Stimulated activated CD8-positive, alpha-beta memory T cell treated with anti-CD3 and anti-CD28 coated beads, Interleukin-12 subunit alpha, Interleukin-12 subunit beta, amount 100 ng/mL, for 24 hours (primary cell): Measurements from ENCODE around the gene ADAMTS15.

Experiments
- DNase-seq: peaks from one replicate; pipeline ENCODE4 v3.0.0-alpha.2; 2020; ENCODE audit errors: extremely low read depth

The ADAMTS15 gene

GRCh38 chr11:130457623-130458409 is 9.4 kb downstream of the ADAMTS15 start:
- no peak for DNase-seq

- DNase-seq = no peak
These were observed 9.9 kb downstream of the ADAMTS15 start for GRCh38 chr11:130458410-130458729.

GRCh38 chr11:130459521-130459920 is 11.1 kb downstream of the ADAMTS15 start:
- no peak for DNase-seq

GRCh38 chr11:130462101-130462885 is 13.8 kb downstream of the ADAMTS15 start:
- no peak for DNase-seq

- no peak for DNase-seq
These were observed 14.5 kb downstream of the ADAMTS15 start for GRCh38 chr11:130462931-130463330.

- no peak for DNase-seq
These were observed 15.9 kb downstream of the ADAMTS15 start for GRCh38 chr11:130464291-130464812.

- no peak for DNase-seq
These were observed 16.8 kb downstream of the ADAMTS15 start for GRCh38 chr11:130465263-130465662.

- no peak for DNase-seq
These were observed 18.9 kb downstream of the ADAMTS15 start for GRCh38 chr11:130467116-130467900.

- DNase-seq = no peak
These were observed 20.7 kb downstream of the ADAMTS15 start for GRCh38 chr11:130469181-130469580.

- DNase-seq = no peak
These were observed 22.6 kb downstream of the ADAMTS15 start for GRCh38 chr11:130470832-130471706.

- no peak for DNase-seq
These were observed 23.4 kb downstream of the ADAMTS15 start for GRCh38 chr11:130471731-130472433.

- no peak for DNase-seq
These were observed 24.1 kb downstream of the ADAMTS15 start for GRCh38 chr11:130472434-130472961.

- no peak for DNase-seq
These were observed 24.8 kb downstream of the ADAMTS15 start for GRCh38 chr11:130473056-130473794.

GRCh38 chr11:130473795-130474377 is 25.4 kb downstream of the ADAMTS15 start:
- no peak for DNase-seq

GRCh38 chr11:130474637-130475400 is 26.4 kb downstream of the ADAMTS15 start:
- no peak for DNase-seq

- no peak for DNase-seq
These were observed 27.1 kb downstream of the ADAMTS15 start for GRCh38 chr11:130475426-130476053.

- DNase-seq = no peak
These were observed 27.9 kb downstream of the ADAMTS15 start for GRCh38 chr11:130476200-130476921.
